K562 (cell line): ENCODE results near the gene B4GALT4. TPM values are rescaled to one million over a fixed set of nuclear protein-coding genes. Genes with fewer than 3 reads are reported as not detected.

Source experiments
- ATAC-seq: fragments of 200-7000 bp; cut with Tn5 transposase; 3 replicates; pipeline ENCODE4 v1.9.1; 2020; ENCODE audit warnings: moderate library complexity
- BruUV-seq: library from RNA; stranded (reverse); fragments of 400-500 nt; replicated peaks from 2 replicates; lab custom pipeline; 2021; lab: Mats Ljungman, UMichigan
- CTCF ChIA-PET: fragments of 300-600 bp; formaldehyde crosslinking; extraction: SDS; loops from one replicate; lab custom pipeline; 2021; ENCODE audit warnings: low intra/inter-chr PET ratio; lab: Yijun Ruan, JAX
- POLR2A ChIA-PET: fragments of 300-600, 350-650 bp; sonication (Branson Sonifier 250); formaldehyde crosslinking; extraction: SDS; loops from one replicate; lab custom pipeline; 2021; ENCODE audit warnings: antibody characterized with exemption, inconsistent platforms; lab: Yijun Ruan, JAX
- DNase-seq, 4 experiments: peaks; one replicate each; pipeline versions ENCODE4 v3.0.0 to v3.0.0-alpha.2; 2011 to 2018; ENCODE audit warnings: low spot score in 3 of 4, mixed read lengths in 3 of 4; ENCODE audit errors: extremely low read depth in 1 of 4
- FAIRE-seq: peaks from 2 replicates; lab custom pipeline; 2011; peaks lifted over from hg19 to GRCh38; lab: Jason Lieb, UNC
- H2AFZ ChIP-seq: 2 replicates; pipeline ENCODE4 v1.6.0; 2011; ENCODE audit warnings: low read depth, low read length, control low read depth, inconsistent platforms
- H3K27ac ChIP-seq: fragments of 200-600 bp; 3 replicates; pipeline ENCODE4 v1.8.0; 2011; ENCODE audit warnings: low read depth, mild to moderate bottlenecking, control low read depth, inconsistent platforms, low read length, moderate library complexity, mixed read lengths; ENCODE audit errors: extremely low read depth
- H3K27me3 ChIP-seq, 2 experiments: fragments of 300-600 bp in 1 of 2; 2 replicates in 1 of 2; 3 replicates in 1 of 2; pipeline versions ENCODE4 v1.6.0 to v1.8.0; 2011; ENCODE audit warnings: inconsistent platforms in 2 of 2, low read length in 2 of 2, mild to moderate bottlenecking in 1 of 2, mixed read lengths in 1 of 2, moderate library complexity in 1 of 2; ENCODE audit not compliant: control insufficient read depth in 2 of 2, insufficient read depth in 2 of 2
- H3K36me3 ChIP-seq: fragments of 300-600 bp; 3 replicates; pipeline ENCODE4 v1.8.0; 2011; ENCODE audit warnings: mild to moderate bottlenecking, low read length, inconsistent platforms; ENCODE audit not compliant: control insufficient read depth, insufficient read depth
- H3K4me1 ChIP-seq, 2 experiments: fragments of 200-600 bp in 1 of 2; replicated peaks in 1 of 2; 2 replicates in 1 of 2; 3 replicates in 1 of 2; pipeline versions ENCODE4 v1.5.1 to v1.8.0; 2011; ENCODE audit warnings: inconsistent platforms in 2 of 2, low read length in 2 of 2, mild to moderate bottlenecking in 1 of 2, mixed read lengths in 1 of 2, moderate library complexity in 1 of 2; ENCODE audit not compliant: control insufficient read depth in 2 of 2, insufficient read depth in 2 of 2
- H3K4me2 ChIP-seq: 2 replicates; pipeline ENCODE4 v1.6.1; 2011; ENCODE audit warnings: low read length, control low read depth, inconsistent platforms, mixed read lengths; ENCODE audit not compliant: insufficient read depth
- H3K4me3 ChIP-seq: fragments of 200-600 bp; sonication (generic), shearing (Covaris generic); 2 replicates; pipeline ENCODE4 v1.5.1; 2016; ENCODE audit warnings: control low read depth, inconsistent platforms
- H3K79me2 ChIP-seq: fragments of 200-600 bp; 3 replicates; pipeline ENCODE4 v1.8.0; 2011; ENCODE audit warnings: low read length, inconsistent platforms; ENCODE audit not compliant: control insufficient read depth, insufficient read depth
- H3K9ac ChIP-seq, 2 experiments: 2 replicates each; pipeline versions ENCODE4 v1.6.0 to v1.6.1; 2011; ENCODE audit warnings: low read depth in 2 of 2, low read length in 2 of 2, control low read depth in 1 of 2, inconsistent platforms in 1 of 2, mild to moderate bottlenecking in 1 of 2, mixed read lengths in 1 of 2; ENCODE audit not compliant: insufficient read depth in 1 of 2
- H3K9me1 ChIP-seq: one replicate; pipeline ENCODE4 v1.6.0; 2011; ENCODE audit warnings: inconsistent platforms, mild to moderate bottlenecking, low read length, moderate library complexity; ENCODE audit not compliant: control insufficient read depth, insufficient read depth
- H3K9me3 ChIP-seq: replicated peaks from 2 replicates; pipeline ENCODE4 v1.5.1; 2011; ENCODE audit warnings: low read depth, low read length, inconsistent platforms; ENCODE audit not compliant: control insufficient read depth, insufficient read depth
- H4K20me1 ChIP-seq: replicated peaks from 2 replicates; pipeline ENCODE4 v1.6.1; 2011; ENCODE audit warnings: low read length, inconsistent platforms, mixed read lengths; ENCODE audit not compliant: control insufficient read depth, insufficient read depth
- CC2D1A ChIP-seq: fragments of 450-650 bp; IDR thresholded peaks from 2 replicates; pipeline ENCODE4 v1.6.1; 2017; ENCODE audit warnings: mild to moderate bottlenecking
- KDM4B ChIP-seq, 2 experiments: fragments of 450-650 bp in 1 of 2; sonication (generic) in 1 of 2; IDR thresholded peaks; 2 replicates each; pipeline ENCODE4 v1.6.1; 2016 to 2017; ENCODE audit warnings: borderline replicate concordance in 2 of 2, antibody characterized with exemption in 1 of 2, low read depth in 1 of 2, mild to moderate bottlenecking in 1 of 2
- NCOA1 ChIP-seq: fragments of 450-650 bp; IDR thresholded peaks from 2 replicates; pipeline ENCODE4 v1.6.1; 2016; ENCODE audit warnings: low read depth
- NFATC3 ChIP-seq: fragments of 450-650 bp; IDR thresholded peaks from 2 replicates; pipeline ENCODE4 v1.6.1; 2017; ENCODE audit warnings: mild to moderate bottlenecking
- PTRF ChIP-seq: fragments of 450-650 bp; IDR thresholded peaks from 2 replicates; pipeline ENCODE4 v1.6.1; 2016; ENCODE audit warnings: mild to moderate bottlenecking, missing genetic modification characterization, missing compliant biosample characterization
- RBBP5 ChIP-seq: fragments of 200-600 bp; sonication (generic); IDR thresholded peaks from 2 replicates; pipeline ENCODE4 v1.6.1; 2012; ENCODE audit warnings: borderline replicate concordance, mild to moderate bottlenecking, low read length, control low read depth, inconsistent platforms; ENCODE audit not compliant: insufficient read depth, poor library complexity, severe bottlenecking
- SRSF3 ChIP-seq: fragments of 200-400 bp; formaldehyde crosslinking; IDR thresholded peaks from 2 replicates; pipeline ENCODE4 v1.6.1; 2016; ENCODE audit warnings: mild to moderate bottlenecking, low read length, moderate library complexity; ENCODE audit not compliant: insufficient read depth
- ZFP36 ChIP-seq: fragments of 150-350 bp; IDR thresholded peaks from 2 replicates; pipeline ENCODE4 v1.6.1; 2018; ENCODE audit warnings: low read length, low read depth; ENCODE audit not compliant: partially characterized antibody
- ZKSCAN1 ChIP-seq: fragments of 150-350 bp; IDR thresholded peaks from 2 replicates; pipeline ENCODE4 v1.6.1; 2016; ENCODE audit warnings: low read depth, low read length
- ZNF140 ChIP-seq: fragments of 250-450 bp; sonication (Bioruptor Pico); IDR thresholded peaks from 2 replicates; pipeline ENCODE4 v1.8.0; 2021; ENCODE audit warnings: moderate library complexity, mild to moderate bottlenecking, inconsistent platforms
- ZNF174 ChIP-seq: fragments of 250-450 bp; sonication (Bioruptor Pico); IDR thresholded peaks from 2 replicates; pipeline ENCODE4 v1.4.0; 2020; ENCODE audit warnings: mild to moderate bottlenecking
- ZNF76 ChIP-seq: fragments of 250-450 bp; sonication (Bioruptor Pico); IDR thresholded peaks from 2 replicates; pipeline ENCODE4 v1.4.0; 2020; ENCODE audit warnings: mild to moderate bottlenecking, moderate library complexity, borderline replicate concordance
- ZSCAN29 ChIP-seq: fragments of 450-650 bp; IDR thresholded peaks from 2 replicates; pipeline ENCODE4 v1.6.1; 2017
- WGBS: fragments of 100-300 bp; shearing (Covaris generic); methylation state at CpG from one replicate; pipeline ENCODE4 v1.1.6; 2016; ENCODE audit warnings: low coverage, mixed read lengths; ENCODE audit not compliant: insufficient coverage; ENCODE audit errors: missing lambda C conversion rate; 5-methylcytosine and 5-hydroxymethylcytosine counted together
- in situ Hi-C: fragments of 300-500 bp; cut with MboI; formaldehyde crosslinking; loops from 4 replicates; pipeline ENCODE4 v1.15.0; 2018; ENCODE audit warnings: inconsistent platforms, mixed read lengths
- intact Hi-C: fragments of 100-400 bp; cut with micrococcal nuclease; formaldehyde crosslinking; loops from 2 replicates; pipeline ENCODE4 v1.14.2; 2022
- polyA plus RNA-seq, 8 experiments: library from polyadenylated mRNA; depleted of rRNA in 4 of 8; stranded (reverse) in 5 of 8; unstranded in 3 of 8; fragments of >200 nt; fragmentation: Nextera tagmentation in 2 of 8; fragmentation: Illumina TruSeq in 1 of 8; extraction: Ambion mirVana in 2 of 8; extraction: Trizol in 1 of 8; gene quantifications; 2 replicates each; pipeline versions ENCODE4 v1.2.1 to v1.2.3, GENCODE V29; 2011 to 2014; ENCODE audit warnings: inconsistent platforms in 1 of 8, missing spikeins in 1 of 8
- total RNA-seq, 7 experiments: library from RNA; depleted of rRNA in 6 of 7; stranded (reverse); fragments of >200 nt in 6 of 7; fragmentation: Illumina TruSeq in 2 of 7; extraction: Trizol in 2 of 7; gene quantifications; 2 replicates each; pipeline versions ENCODE4 v1.2.1 to v1.2.3, GENCODE V29; 2011 to 2021; ENCODE audit warnings: low replicate concordance in 1 of 7
- TF ChIP-seq, protein P1 (sequence below): fragments of 250-450 bp; sonication (Bioruptor Pico); IDR thresholded peaks from 2 replicates; pipeline ENCODE4 v1.4.0; 2020

The B4GALT4 gene
- total and polyA plus RNA-seq, 9 of the 15 experiments (the other 6 are each of a cell fraction or from before 2014, with no cell fraction given): 8.2 to 17.8 (median 12.2) TPM

- in situ Hi-C loops (loop anchor here (25.0 kb wide), 1 partner anchor 340 kb away; no protein-coding TSS in a partner anchor), intact Hi-C loops (no loop called here)
- Histone ChIP-seq H3K36me3 (peaks cover 55% of the 10 kb centered on the region; the same call in 2 of the 3 replicates), H3K9ac (no peak overlapping the region), H3K4me2 (no peak overlapping the region), H3K9me3 (no peaks in the 10 kb centered on the region), H4K20me1 (no peaks in the 10 kb centered on the region; the same call in 1 of the 2 replicates), H3K4me1 (no peaks in the 10 kb centered on the region; a peak in 1 of 5 replicates), H3K27ac (no peak overlapping the region; the same call in 2 of the 3 replicates), H3K4me3 (no peak overlapping the region), H3K9me1 (no peaks in the 10 kb centered on the region), H3K27me3 (no peaks in the 10 kb centered on the region), H3K79me2 (no peaks in the 10 kb centered on the region), H2AFZ (no peak overlapping the region)
- no peak for DNase-seq
- BruUV-seq: no TSS peak
- no peak for FAIRE-seq
- ChIA-PET POLR2A (no interaction called here), CTCF (no interaction called here)
- TF ChIP-seq ZNF76 (CRISPR knock-in tag): no peak
- TF ChIP-seq ZFP36: no peak
- no peak for TF ChIP-seq ZNF174
- no peak for TF ChIP-seq ZSCAN29
- TF ChIP-seq CC2D1A: no peak
- no peak for TF ChIP-seq ZKSCAN1
- no peak for TF ChIP-seq SRSF3
- TF ChIP-seq NFATC3: no peak
- no peak for TF ChIP-seq PTRF (tag)
- TF ChIP-seq, protein P1, sequence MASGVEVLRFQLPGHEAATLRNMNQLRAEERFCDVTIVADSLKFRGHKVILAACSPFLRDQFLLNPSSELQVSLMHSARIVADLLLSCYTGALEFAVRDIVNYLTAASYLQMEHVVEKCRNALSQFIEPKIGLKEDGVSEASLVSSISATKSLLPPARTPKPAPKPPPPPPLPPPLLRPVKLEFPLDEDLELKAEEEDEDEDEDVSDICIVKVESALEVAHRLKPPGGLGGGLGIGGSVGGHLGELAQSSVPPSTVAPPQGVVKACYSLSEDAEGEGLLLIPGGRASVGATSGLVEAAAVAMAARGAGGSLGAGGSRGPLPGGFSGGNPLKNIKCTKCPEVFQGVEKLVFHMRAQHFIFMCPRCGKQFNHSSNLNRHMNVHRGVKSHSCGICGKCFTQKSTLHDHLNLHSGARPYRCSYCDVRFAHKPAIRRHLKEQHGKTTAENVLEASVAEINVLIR (CRISPR knock-in tag): no peak
- TF ChIP-seq ZNF140: no peak
- no peak for TF ChIP-seq NCOA1
- no peak for TF ChIP-seq RBBP5
- TF ChIP-seq KDM4B (IDR thresholded peaks at IDR 0.05; ENCODE audit: borderline replicate concordance in 2 of 2, low read depth in 1 of 2): no peak
- no peak for ATAC-seq
- WGBS: 72% methylated on average over 6 of the region's 6 CpGs
Observed at GRCh38 chr3:119227070-119227850, 13.4 kb downstream of the B4GALT4 start.
